ENCODE measurements around the gene BCAP29.

The BCAP29 gene

GRCh38 chr7:107661865-107662379 is 81.9 kb downstream of the BCAP29 start:
- TF ChIP-seq, protein P1, sequence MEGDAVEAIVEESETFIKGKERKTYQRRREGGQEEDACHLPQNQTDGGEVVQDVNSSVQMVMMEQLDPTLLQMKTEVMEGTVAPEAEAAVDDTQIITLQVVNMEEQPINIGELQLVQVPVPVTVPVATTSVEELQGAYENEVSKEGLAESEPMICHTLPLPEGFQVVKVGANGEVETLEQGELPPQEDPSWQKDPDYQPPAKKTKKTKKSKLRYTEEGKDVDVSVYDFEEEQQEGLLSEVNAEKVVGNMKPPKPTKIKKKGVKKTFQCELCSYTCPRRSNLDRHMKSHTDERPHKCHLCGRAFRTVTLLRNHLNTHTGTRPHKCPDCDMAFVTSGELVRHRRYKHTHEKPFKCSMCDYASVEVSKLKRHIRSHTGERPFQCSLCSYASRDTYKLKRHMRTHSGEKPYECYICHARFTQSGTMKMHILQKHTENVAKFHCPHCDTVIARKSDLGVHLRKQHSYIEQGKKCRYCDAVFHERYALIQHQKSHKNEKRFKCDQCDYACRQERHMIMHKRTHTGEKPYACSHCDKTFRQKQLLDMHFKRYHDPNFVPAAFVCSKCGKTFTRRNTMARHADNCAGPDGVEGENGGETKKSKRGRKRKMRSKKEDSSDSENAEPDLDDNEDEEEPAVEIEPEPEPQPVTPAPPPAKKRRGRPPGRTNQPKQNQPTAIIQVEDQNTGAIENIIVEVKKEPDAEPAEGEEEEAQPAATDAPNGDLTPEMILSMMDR (IDR thresholded peaks at IDR 0.05; ENCODE audit: poor library complexity, severe bottlenecking): peak; percentile 30
- H3K9me3 ChIP-seq (ENCODE audit: severe bottlenecking): no peaks in the 10 kb centered on the region
- H3K27me3 ChIP-seq (ENCODE audit: insufficient read depth, poor library complexity, severe bottlenecking): peaks cover 35% of the 10 kb centered on the region
- ATAC-seq (ENCODE audit: low read depth) (no peak; the same call in 2 of the 3 replicates), DNase-seq (ENCODE audit: low spot score) (no peak)
- H3K4me1 ChIP-seq (ENCODE audit: insufficient read depth, poor library complexity, severe bottlenecking): peaks cover 3% of the 10 kb centered on the region
- H3K27ac ChIP-seq (ENCODE audit: poor library complexity, severe bottlenecking): no peak overlapping the region
- peak overlapping the region; percentile 31 for H3K4me3 ChIP-seq (ENCODE audit: severe bottlenecking)
- no peaks in the 10 kb centered on the region for H3K36me3 ChIP-seq (ENCODE audit: low read depth)

DNA sequence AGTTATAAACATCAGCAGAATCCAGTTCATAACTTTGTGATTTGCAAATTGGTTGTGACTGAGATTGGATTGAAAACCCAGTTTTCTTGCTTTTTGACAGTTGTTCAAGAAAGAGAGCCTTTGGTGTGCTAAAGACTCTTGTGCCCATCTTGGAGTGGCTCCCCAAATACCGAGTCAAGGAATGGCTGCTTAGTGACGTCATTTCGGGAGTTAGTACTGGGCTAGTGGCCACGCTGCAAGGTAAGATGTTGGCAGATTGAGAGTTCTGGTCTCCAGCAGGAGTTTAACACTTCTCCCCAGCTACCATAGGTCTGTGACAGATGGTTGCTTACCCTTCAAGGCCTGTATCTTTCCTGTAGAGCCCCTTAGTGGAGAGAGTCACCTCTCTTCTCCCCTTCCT is 83.2 kb downstream of the BCAP29 start:
- no peak overlapping the region for H3K4me3 ChIP-seq (ENCODE audit: severe bottlenecking)
- H3K27ac ChIP-seq (ENCODE audit: poor library complexity, severe bottlenecking): no peak overlapping the region
- TF ChIP-seq, protein P1 (IDR thresholded peaks at IDR 0.05; ENCODE audit: poor library complexity, severe bottlenecking): no peak
- DNase-seq (ENCODE audit: low spot score) (no peak), ATAC-seq (ENCODE audit: low read depth) (no peak)
- H3K36me3 ChIP-seq (ENCODE audit: low read depth): no peaks in the 10 kb centered on the region
- H3K4me1 ChIP-seq (ENCODE audit: insufficient read depth, poor library complexity, severe bottlenecking): peaks cover 3% of the 10 kb centered on the region
- H3K9me3 ChIP-seq (ENCODE audit: severe bottlenecking): no peaks in the 10 kb centered on the region
- peaks cover 35% of the 10 kb centered on the region for H3K27me3 ChIP-seq (ENCODE audit: insufficient read depth, poor library complexity, severe bottlenecking)

DNA sequence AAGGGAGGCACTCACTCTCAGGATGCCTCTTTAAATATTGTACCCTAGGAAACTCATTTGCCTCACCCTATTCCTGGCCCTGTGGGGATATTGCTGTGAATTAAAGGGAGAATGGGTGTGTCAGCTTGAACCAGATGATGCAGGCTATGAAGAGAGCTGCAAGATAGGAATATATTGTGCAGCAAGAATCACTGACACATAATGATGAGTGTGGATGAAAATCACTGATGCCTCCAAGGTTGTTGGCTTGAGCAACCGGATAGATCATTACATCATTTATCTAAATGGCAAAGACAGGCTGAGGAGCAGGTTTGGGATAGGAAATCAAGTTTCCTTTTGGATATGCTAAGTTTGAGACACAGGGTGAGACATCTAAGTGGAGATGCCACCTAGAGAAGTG is 86.7 kb downstream of the BCAP29 start:
- no peaks in the 10 kb centered on the region for H3K4me1 ChIP-seq (ENCODE audit: insufficient read depth, poor library complexity, severe bottlenecking)
- H3K4me3 ChIP-seq (ENCODE audit: severe bottlenecking): no peak overlapping the region
- TF ChIP-seq, protein P1 (IDR thresholded peaks at IDR 0.05; ENCODE audit: poor library complexity, severe bottlenecking): no peak
- H3K27me3 ChIP-seq (ENCODE audit: insufficient read depth, poor library complexity, severe bottlenecking): peaks cover 11% of the 10 kb centered on the region
- H3K27ac ChIP-seq (ENCODE audit: poor library complexity, severe bottlenecking): no peak overlapping the region
- no peaks in the 10 kb centered on the region for H3K9me3 ChIP-seq (ENCODE audit: severe bottlenecking)
- ATAC-seq (ENCODE audit: low read depth) (no peak), DNase-seq (ENCODE audit: low spot score) (no peak)
- no peaks in the 10 kb centered on the region for H3K36me3 ChIP-seq (ENCODE audit: low read depth)

GRCh38 chr7:107667341-107667740 is 87.3 kb downstream of the BCAP29 start:
- no peaks in the 10 kb centered on the region for H3K9me3 ChIP-seq (ENCODE audit: severe bottlenecking)
- H3K4me1 ChIP-seq (ENCODE audit: insufficient read depth, poor library complexity, severe bottlenecking): no peaks in the 10 kb centered on the region
- no peak for ATAC-seq (ENCODE audit: low read depth)
- DNase-seq (ENCODE audit: low spot score): no peak
- no peak overlapping the region for H3K4me3 ChIP-seq (ENCODE audit: severe bottlenecking)
- no peak overlapping the region for H3K27ac ChIP-seq (ENCODE audit: poor library complexity, severe bottlenecking)
- peaks cover 5% of the 10 kb centered on the region for H3K27me3 ChIP-seq (ENCODE audit: insufficient read depth, poor library complexity, severe bottlenecking)
- TF ChIP-seq, protein P1 (IDR thresholded peaks at IDR 0.05; ENCODE audit: poor library complexity, severe bottlenecking): no peak
- H3K36me3 ChIP-seq (ENCODE audit: low read depth): no peaks in the 10 kb centered on the region

- TF ChIP-seq, protein P1 (IDR thresholded peaks at IDR 0.05; ENCODE audit: poor library complexity, severe bottlenecking): no peak
- no peaks in the 10 kb centered on the region for H3K4me1 ChIP-seq (ENCODE audit: insufficient read depth, poor library complexity, severe bottlenecking)
- H3K36me3 ChIP-seq (ENCODE audit: low read depth): no peaks in the 10 kb centered on the region
- no peak overlapping the region for H3K4me3 ChIP-seq (ENCODE audit: severe bottlenecking)
- no peak for DNase-seq (ENCODE audit: low spot score)
- no peak overlapping the region for H3K27ac ChIP-seq (ENCODE audit: poor library complexity, severe bottlenecking)
- ATAC-seq (ENCODE audit: low read depth): no peak
- H3K9me3 ChIP-seq (ENCODE audit: severe bottlenecking): no peaks in the 10 kb centered on the region
- no peaks in the 10 kb centered on the region for H3K27me3 ChIP-seq (ENCODE audit: insufficient read depth, poor library complexity, severe bottlenecking)
Measured at GRCh38 chr7:107668296-107668695, 88.2 kb downstream of the BCAP29 start.

All from RWPE2 (cell line).